Tibial nerve (tissue), 4 donors: ENCODE measurements around the gene PLEKHG7.

Experiments
- CTCF ChIP-seq, 5 experiments: fragments of 200-600 bp in 3 of 5; fragments of 450-650 bp in 2 of 5; sonication (generic) in 3 of 5; IDR thresholded peaks; one replicate each; pipeline ENCODE4 v1.5.1; 2016 to 2019; ENCODE audit warnings: antibody characterized with exemption in 5 of 5, mild to moderate bottlenecking in 3 of 5, moderate library complexity in 2 of 5
- EP300 ChIP-seq, 2 donors: sonication (generic); formaldehyde crosslinking; IDR thresholded peaks; one replicate each; pipeline ENCODE4 v1.6.1; 2017; ENCODE audit warnings: antibody characterized with exemption in 2 of 2, mild to moderate bottlenecking in 1 of 2
- POLR2A ChIP-seq, 2 donors: fragments of 450-650 bp; IDR thresholded peaks; one replicate each; pipeline ENCODE4 v1.6.1; 2017; ENCODE audit warnings: antibody characterized with exemption in 2 of 2, mild to moderate bottlenecking in 2 of 2, moderate library complexity in 2 of 2

DNA sequence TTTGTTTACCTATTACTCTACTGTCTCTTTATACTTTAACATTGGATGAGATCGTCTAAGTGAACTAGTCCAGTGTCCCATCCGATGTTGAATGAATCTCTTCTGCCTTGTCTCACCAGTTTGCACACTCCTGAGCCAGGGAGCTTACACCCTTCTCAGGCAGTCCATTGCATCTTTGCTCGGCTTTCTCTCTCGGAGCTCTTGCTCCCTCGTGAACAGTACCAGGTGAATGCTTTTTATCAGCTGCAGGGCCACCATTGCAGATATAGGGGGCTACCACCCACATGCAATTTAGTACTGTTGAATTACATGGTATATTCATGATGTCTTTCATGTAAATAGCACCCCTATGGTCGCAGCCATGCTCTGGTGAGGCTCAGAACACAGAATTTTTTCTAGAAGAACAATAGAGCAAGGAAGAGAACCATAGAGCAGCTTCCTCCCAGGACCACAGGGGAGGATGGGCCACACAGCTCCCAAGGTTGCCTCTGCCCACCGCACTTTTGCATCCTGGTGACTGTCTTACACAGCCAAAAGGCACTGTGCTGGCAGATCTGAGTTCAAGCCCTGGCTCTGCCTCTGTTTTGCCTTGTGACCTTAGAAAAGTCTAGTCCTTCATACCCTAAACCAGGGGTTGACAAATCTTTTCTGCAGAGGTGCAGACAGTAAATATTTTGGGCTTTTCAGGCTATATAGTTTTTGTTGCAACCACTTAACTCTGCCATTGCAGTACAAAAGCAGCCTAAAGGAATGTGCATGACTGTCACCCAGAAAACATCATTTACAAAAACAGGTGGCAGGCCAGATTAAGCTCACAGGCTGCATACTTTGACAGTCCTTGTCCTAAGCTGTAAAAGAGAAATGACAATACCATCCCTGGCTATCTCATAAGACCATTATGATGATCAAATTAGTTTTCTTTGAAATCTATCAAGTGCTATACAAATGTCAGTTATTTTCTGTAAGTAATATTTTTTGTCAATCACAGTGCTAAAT lies 35.4 kb downstream of the PLEKHG7 start:
- TF ChIP-seq CTCF (IDR thresholded peaks at IDR 0.05), result no peak
- no peak for TF ChIP-seq POLR2A (IDR thresholded peaks at IDR 0.05)
- no peak for TF ChIP-seq EP300 (IDR thresholded peaks at IDR 0.05)
